ENCODE measurements around the gene MPRIP. TPM values are rescaled to one million over a fixed set of nuclear protein-coding genes. Genes with fewer than 3 reads are reported as not detected.

The MPRIP gene
- total and polyA plus RNA-seq, 7 donors = 43.2 to 113 (median 77.4) TPM

DNA sequence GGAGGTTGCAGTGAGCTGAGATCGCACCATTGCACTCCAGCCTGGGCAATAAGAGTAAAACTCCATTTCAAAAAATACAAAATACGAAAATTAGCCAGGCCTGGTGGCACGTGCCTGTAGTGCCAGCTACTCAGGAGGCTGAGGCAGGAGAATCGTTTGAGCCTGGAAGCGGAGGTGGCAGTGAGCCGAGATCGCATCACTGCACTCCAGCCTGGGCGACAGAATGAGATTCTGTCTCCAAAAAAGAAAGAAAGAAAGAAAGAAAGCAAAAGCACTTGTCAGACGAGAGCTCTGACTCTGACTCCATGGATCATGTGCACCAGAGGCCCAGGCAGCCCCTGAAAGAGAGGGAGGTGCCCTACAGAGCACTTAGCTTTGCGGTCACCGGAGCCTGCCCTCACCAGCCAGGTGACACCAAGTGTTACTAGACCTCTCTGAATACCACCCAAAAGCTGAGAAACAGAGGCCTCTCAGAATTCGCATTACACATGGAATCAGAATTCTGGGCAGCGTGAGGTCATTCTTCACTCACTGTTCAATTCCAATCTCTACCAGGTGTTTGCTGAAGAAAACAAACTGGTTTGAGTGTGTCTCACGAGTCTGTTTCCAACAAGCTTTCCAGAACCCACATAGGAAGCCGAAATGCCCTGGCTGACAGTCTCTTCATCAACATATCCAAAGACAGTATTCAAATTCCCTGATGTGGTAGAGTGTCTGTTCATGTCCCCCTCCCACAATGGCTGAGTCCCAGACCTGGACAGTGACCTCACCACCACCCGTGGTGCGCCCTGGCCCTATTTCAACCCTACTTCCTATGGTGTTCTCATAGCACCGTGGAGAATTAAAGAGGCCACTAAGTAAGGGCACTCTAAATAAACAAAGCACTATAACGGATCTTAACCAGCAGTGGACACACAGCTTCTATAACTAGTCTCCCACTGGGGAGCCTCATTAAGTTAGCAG, 193.2 kb downstream of the MPRIP start:
- H3K36me3 ChIP-seq = peaks cover 0 to 25% (median 21%) of the 10 kb centered on the region in 4 donors
- peak overlapping the region; percentile 94 to 98 (median 94) for H3K27ac ChIP-seq
- WGBS, 2 donors = 67 to 72% methylated on average over 19 of the region's 19 CpGs
- H3K27me3 ChIP-seq = no peaks in the 10 kb centered on the region
- no peaks in the 10 kb centered on the region for H3K9me3 ChIP-seq
- peaks cover 0 to 36% (median 29%) of the 10 kb centered on the region in 4 donors for H3K4me1 ChIP-seq
- intact Hi-C loops (cut with DNase I) = loop anchor here (1.0 to 5.0 kb wide), 5 partner anchors 29 to 233 kb away; partner anchors contain the start of genes COPS3 and PLD6
- TF ChIP-seq POLR2AphosphoS5 (IDR thresholded peaks at IDR 0.05) (no peak), EP300 (IDR thresholded peaks at IDR 0.05) (no peak), POLR2A (IDR thresholded peaks at IDR 0.05) (no peak)
- TF ChIP-seq, protein P1, sequence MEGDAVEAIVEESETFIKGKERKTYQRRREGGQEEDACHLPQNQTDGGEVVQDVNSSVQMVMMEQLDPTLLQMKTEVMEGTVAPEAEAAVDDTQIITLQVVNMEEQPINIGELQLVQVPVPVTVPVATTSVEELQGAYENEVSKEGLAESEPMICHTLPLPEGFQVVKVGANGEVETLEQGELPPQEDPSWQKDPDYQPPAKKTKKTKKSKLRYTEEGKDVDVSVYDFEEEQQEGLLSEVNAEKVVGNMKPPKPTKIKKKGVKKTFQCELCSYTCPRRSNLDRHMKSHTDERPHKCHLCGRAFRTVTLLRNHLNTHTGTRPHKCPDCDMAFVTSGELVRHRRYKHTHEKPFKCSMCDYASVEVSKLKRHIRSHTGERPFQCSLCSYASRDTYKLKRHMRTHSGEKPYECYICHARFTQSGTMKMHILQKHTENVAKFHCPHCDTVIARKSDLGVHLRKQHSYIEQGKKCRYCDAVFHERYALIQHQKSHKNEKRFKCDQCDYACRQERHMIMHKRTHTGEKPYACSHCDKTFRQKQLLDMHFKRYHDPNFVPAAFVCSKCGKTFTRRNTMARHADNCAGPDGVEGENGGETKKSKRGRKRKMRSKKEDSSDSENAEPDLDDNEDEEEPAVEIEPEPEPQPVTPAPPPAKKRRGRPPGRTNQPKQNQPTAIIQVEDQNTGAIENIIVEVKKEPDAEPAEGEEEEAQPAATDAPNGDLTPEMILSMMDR (IDR thresholded peaks at IDR 0.05) = no peak
- no peak for DNase-seq
- H3K4me3 ChIP-seq = peak overlapping the region; percentile 95 to 100 (median 100)

DNA sequence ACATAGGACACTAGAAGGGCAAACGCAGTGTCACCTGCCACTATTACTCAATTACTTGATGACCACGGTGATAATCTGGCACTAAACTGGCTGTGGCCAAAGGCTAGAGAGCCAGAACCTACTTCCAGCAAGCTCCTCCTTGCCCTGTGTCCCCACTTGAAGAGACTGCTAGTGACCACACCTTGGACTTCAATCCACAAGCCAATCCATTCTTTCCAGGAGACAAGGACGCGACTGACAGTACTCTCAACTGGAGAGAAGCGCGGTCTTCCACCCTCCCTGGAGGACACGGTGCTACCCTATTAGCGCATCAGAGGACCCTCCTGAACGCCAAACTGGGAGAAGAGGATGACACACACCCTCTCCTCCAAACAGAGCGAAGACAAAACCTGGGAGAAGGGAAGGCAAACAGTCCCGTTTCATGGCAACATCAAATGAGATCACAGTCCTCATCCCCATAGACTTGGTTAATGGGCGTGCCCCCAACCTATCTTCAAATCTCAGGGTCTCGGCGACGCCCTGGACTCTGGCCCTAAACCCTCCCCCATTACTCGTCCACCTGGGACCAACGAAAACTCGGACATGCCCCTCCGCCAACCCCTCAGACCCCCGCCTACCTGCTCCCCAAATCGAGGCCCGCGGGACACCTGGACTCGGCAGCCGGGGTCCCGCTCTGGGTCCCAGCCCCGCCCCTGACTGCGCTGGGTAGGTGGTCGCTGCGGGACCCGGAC, 194.2 kb downstream of the MPRIP start:
- Histone ChIP-seq H3K4me3 (peak overlapping the region; percentile 95 to 100 (median 100)), H3K27ac (peak overlapping the region; percentile 94 to 98 (median 94)), H3K27me3 (no peaks in the 10 kb centered on the region), H3K4me1 (peaks cover 0 to 36% (median 29%) of the 10 kb centered on the region in 4 donors), H3K36me3 (peaks cover 0 to 15% (median 12%) of the 10 kb centered on the region in 4 donors), H3K9me3 (no peaks in the 10 kb centered on the region)
- WGBS, 2 donors = 1 to 2% methylated on average over 31 of the region's 31 CpGs
- intact Hi-C loops (cut with DNase I) = loop anchor here (1.0 to 5.0 kb wide), 5 partner anchors 30 to 234 kb away; partner anchors contain the start of genes COPS3 and PLD6
- TF ChIP-seq EP300 (IDR thresholded peaks at IDR 0.05) = no peak
- no peak for TF ChIP-seq POLR2AphosphoS5 (IDR thresholded peaks at IDR 0.05)
- TF ChIP-seq, protein P1 (IDR thresholded peaks at IDR 0.05) = peak in 1 of 4 experiments; percentile 14
- TF ChIP-seq POLR2A (IDR thresholded peaks at IDR 0.05) = no peak
- DNase-seq = no peak

DNA sequence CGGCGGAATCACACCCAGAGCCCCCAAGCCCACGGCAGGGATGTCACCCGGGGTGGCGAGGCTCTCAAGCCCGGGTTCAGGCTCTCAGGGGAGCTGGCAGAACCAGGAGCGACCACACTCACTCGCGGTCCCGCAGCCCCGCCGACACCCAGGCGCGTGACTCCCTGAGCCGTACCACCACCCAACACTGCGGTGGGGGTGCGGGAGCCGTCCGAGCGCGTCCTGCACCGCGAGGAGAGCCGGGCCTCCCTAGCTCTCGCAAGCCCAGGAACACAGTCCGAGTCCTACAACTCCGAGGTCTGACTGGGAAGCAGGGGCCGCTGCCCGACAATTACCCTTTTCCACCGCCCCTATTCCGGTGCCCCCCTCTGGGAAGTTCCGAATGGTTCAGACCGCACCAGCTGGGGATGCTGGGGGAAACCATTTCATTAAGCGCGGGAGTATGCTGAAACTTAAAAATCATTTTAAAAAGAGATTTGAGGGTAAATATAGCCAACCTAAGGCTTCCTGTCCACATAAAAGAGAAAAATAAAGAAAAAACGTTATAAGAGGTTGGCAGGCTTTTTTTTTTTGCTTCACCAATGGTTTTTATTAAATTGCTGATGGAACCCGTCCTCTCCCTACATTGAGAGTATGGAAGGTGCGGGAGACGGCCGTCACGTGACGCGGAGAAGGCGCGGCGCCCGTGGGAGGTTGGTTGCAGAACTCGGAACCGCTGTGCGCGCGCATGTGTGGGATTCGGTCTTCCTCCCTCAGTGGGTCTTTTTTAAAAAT, 195.0 kb downstream of the MPRIP start, which contains the start of gene FLCN:
TSS of gene FLCN (minus strand) at position 143 of the 774 bp plus-strand sequence. CDS start 9,031 bp downstream, outside the sequence.
- intact Hi-C loops (cut with DNase I) = loop anchor here (2.0 to 5.0 kb wide), 4 partner anchors 30 to 235 kb away; partner anchors contain the start of genes COPS3 and PLD6
- peaks cover 0 to 36% (median 29%) of the 10 kb centered on the region in 4 donors for H3K4me1 ChIP-seq
- H3K9me3 ChIP-seq = no peaks in the 10 kb centered on the region
- no peaks in the 10 kb centered on the region for H3K27me3 ChIP-seq
- TF ChIP-seq POLR2A (IDR thresholded peaks at IDR 0.05) (peak; percentile 79 to 80), EP300 (IDR thresholded peaks at IDR 0.05) (peak in 1 of 4 donors; percentile 4), POLR2AphosphoS5 (IDR thresholded peaks at IDR 0.05) (peak; percentile 88 to 95 (median 92))
- TF ChIP-seq, protein P1 (IDR thresholded peaks at IDR 0.05) = no peak
- H3K4me3 ChIP-seq = peak within 1 kb of the TSS; percentile 95 to 100 (median 100)
- 0% methylated on average over 53 of the region's 53 CpGs for WGBS, 2 donors
- DNase-seq = peak; percentile 96
- H3K36me3 ChIP-seq = peaks cover 0 to 8% (median 4%) of the 10 kb centered on the region in 4 donors
- peak within 1 kb of the TSS; percentile 94 to 98 (median 94) for H3K27ac ChIP-seq

DNA sequence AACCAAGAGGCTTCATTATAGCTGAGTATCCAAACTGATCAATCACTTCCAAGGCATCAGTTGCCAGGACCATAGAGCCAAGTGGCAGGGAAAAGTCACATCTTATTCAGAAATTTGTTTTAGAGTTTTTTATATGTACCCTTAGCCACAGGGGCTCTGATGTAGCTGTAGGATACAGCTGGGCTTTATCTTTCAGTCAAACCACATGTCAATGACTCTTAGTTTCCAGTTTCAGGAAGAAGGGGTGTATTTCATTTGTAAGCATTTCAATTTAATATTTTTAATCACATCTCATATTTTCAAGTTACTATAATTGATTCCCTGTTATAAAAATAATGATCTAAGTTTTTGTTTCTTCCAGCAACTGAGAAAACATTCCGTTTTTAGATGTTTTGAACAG, 197.6 kb downstream of the MPRIP start:
- intact Hi-C loops (cut with DNase I) = loop anchor here (5.0 kb wide), 1 partner anchor 238 kb away; no protein-coding TSS in a partner anchor
- Histone ChIP-seq H3K9me3 (no peaks in the 10 kb centered on the region), H3K4me1 (peaks cover 0 to 24% (median 18%) of the 10 kb centered on the region in 4 donors), H3K4me3 (no peak overlapping the region), H3K36me3 (no peaks in the 10 kb centered on the region), H3K27me3 (no peaks in the 10 kb centered on the region), H3K27ac (no peak overlapping the region)
- WGBS, 2 donors = 81% methylated on average over 1 of the region's 1 CpG
- no peak for DNase-seq
- no peak for TF ChIP-seq POLR2AphosphoS5 (IDR thresholded peaks at IDR 0.05)

Data from sigmoid colon (tissue), 7 donors.